Heart left ventricle (tissue), 16 donors: ENCODE measurements around the gene LMBR1. TPM values are rescaled to one million over a fixed set of nuclear protein-coding genes. Genes with fewer than 3 reads are reported as not detected.
"Not testable (repeated sequence)": the region's sequence is repeated elsewhere in the genome, so short reads cannot be mapped to it uniquely, and the experiment has no call there.

Source experiments
- ATAC-seq, 4 donors: fragments of 200-7000 bp; cut with Tn5 transposase; one replicate each; pipeline ENCODE4 v1.9.1; 2020 to 2022; ENCODE audit warnings: moderate library complexity in 4 of 4, mild to moderate bottlenecking in 3 of 4, moderate number of reproducible peaks in 1 of 4
- DNase-seq, 5 donors: peaks; one replicate each; pipeline ENCODE4 v3.0.0-alpha.2; 2020
- H3K27ac ChIP-seq, 12 donors: fragments of 200-600 bp; sonication (generic) in 4 of 12; one replicate each; pipeline versions ENCODE4 v1.5.0 to v1.8.0; 2016 to 2022; ENCODE audit warnings: mild to moderate bottlenecking in 2 of 12
- H3K27me3 ChIP-seq, 9 donors: fragments of 200-600 bp; sonication (generic) in 2 of 9; one replicate each; pipeline versions ENCODE4 v1.5.1 to v1.8.0; 2016 to 2022; ENCODE audit warnings: mild to moderate bottlenecking in 3 of 9
- H3K36me3 ChIP-seq, 9 donors: fragments of 200-600 bp; sonication (generic) in 2 of 9; one replicate each; pipeline versions ENCODE4 v1.5.0 to v1.8.0; 2018 to 2022; ENCODE audit warnings: mild to moderate bottlenecking in 2 of 9
- H3K4me1 ChIP-seq, 12 donors: fragments of 200-600 bp; sonication (generic) in 4 of 12; one replicate each; pipeline versions ENCODE4 v1.5.0 to v1.8.0; 2016 to 2022; ENCODE audit warnings: mild to moderate bottlenecking in 3 of 12
- H3K4me3 ChIP-seq, 12 donors: fragments of 200-600 bp; sonication (generic) in 4 of 12; one replicate each; pipeline versions ENCODE4 v1.5.0 to v1.8.0; 2017 to 2022; ENCODE audit warnings: mild to moderate bottlenecking in 9 of 12, moderate library complexity in 4 of 12
- H3K9me3 ChIP-seq, 12 donors: fragments of 200-600 bp; sonication (generic) in 4 of 12; one replicate each; pipeline versions ENCODE4 v1.5.0 to v1.8.0; 2016 to 2022; ENCODE audit warnings: mild to moderate bottlenecking in 1 of 12
- POLR2A ChIP-seq, 2 donors: fragments of 450-650 bp; IDR thresholded peaks; one replicate each; pipeline ENCODE4 v1.6.1; 2017; ENCODE audit warnings: antibody characterized with exemption in 2 of 2, mild to moderate bottlenecking in 2 of 2, moderate library complexity in 2 of 2
- WGBS, 4 donors: extraction: QIAGEN DNeasy Blood & Tissue Kit in 2 of 4; methylation state at CpG; one replicate each; pipeline versions ENCODE4 v1.1.5 to v1.1.7; 2013 to 2018; 5-methylcytosine and 5-hydroxymethylcytosine counted together
- intact Hi-C, 10 donors: fragments of 100-400 bp; cut with DNase I; formaldehyde crosslinking; loops; one replicate each; pipeline versions ENCODE4 v1.11.1 to v1.14.2; 2022
- polyA plus RNA-seq, 2 donors: library from polyadenylated mRNA; stranded (reverse); fragments of 200-250 nt; gene quantifications; one replicate each; pipeline ENCODE4 v1.2.3, GENCODE V29; 2013
- total RNA-seq, 9 donors: library from RNA; depleted of rRNA in 2 of 9; stranded (reverse); fragments of >200 nt in 2 of 9; fragmentation: NEBNext Ultra II Directional in 3 of 9; extraction: Animal tissue kit (Norgen Biotek cat#: 25700) in 3 of 9; gene quantifications; one replicate each; pipeline versions ENCODE4 v1.1.0 to v1.2.4, GENCODE V29; 2016 to 2023
- TF ChIP-seq, protein P1 (sequence below), 12 donors: fragments of 200-600 bp; sonication (generic) in 4 of 12; IDR thresholded peaks; one replicate each; pipeline versions ENCODE4 v1.5.0 to v1.8.0; 2018 to 2022; ENCODE audit warnings: antibody characterized with exemption in 12 of 12, mild to moderate bottlenecking in 5 of 12
- donor health status: ischemic (EF 13 %, LVEDD 7.1; RV severe dilation, severe dysfunction).
- donor health status: healthy with polysubstance abuse.
- donor health status: DM: no; HTN: yes; CAD: no.
- donor health status: DM: no; HTN: no; CAD: no.
- donor health status: ischemic (EF 25% LVEDD 6.9; RV normal size, moderate dysfunction).
- donor health status: ischemic (EF 25% LVEDD 5.7; RV mildly dilated, moderate dysfunction).
- donor health status: healthy.
- donor health status: DM: yes; HTN: yes; CAD: no.
- donor health status: ischemic (EF 35%, LVEDD 5.7; RV mildly dilated, moderate dysfunction).
- donor health status: nonischemic (EF 11% LVEDD 7.7; RV severe dilation, severe dysfunction).
- donor health status: DM: yes; HTN: yes; CAD: no.
- donor health status: PGD.
- donor health status: ischemic (EF 29% LVEDD 5.4; RV normal size, mild dysfunction).
- donor health status: nonischemic (EF 23%, LVEDD 6.1; RV moderate dilation, normal function).

Gene LMBR1
- total and polyA plus RNA-seq, 11 donors = 5.8 to 51.9 (median 37.1) TPM

GRCh38 chr7:156920076-156920475 lies 27.1 kb upstream of the LMBR1 start:
- H3K4me3 ChIP-seq = no peak overlapping the region
- intact Hi-C loops = no loop called here
- H3K4me1 ChIP-seq = peaks cover 0 to 4% (median 0%) of the 10 kb centered on the region in 12 donors
- ATAC-seq (no peak), DNase-seq (no peak)
- no peak overlapping the region for H3K27ac ChIP-seq
- TF ChIP-seq, protein P1, sequence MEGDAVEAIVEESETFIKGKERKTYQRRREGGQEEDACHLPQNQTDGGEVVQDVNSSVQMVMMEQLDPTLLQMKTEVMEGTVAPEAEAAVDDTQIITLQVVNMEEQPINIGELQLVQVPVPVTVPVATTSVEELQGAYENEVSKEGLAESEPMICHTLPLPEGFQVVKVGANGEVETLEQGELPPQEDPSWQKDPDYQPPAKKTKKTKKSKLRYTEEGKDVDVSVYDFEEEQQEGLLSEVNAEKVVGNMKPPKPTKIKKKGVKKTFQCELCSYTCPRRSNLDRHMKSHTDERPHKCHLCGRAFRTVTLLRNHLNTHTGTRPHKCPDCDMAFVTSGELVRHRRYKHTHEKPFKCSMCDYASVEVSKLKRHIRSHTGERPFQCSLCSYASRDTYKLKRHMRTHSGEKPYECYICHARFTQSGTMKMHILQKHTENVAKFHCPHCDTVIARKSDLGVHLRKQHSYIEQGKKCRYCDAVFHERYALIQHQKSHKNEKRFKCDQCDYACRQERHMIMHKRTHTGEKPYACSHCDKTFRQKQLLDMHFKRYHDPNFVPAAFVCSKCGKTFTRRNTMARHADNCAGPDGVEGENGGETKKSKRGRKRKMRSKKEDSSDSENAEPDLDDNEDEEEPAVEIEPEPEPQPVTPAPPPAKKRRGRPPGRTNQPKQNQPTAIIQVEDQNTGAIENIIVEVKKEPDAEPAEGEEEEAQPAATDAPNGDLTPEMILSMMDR (IDR thresholded peaks at IDR 0.05) = no peak
- no peak for TF ChIP-seq POLR2A (IDR thresholded peaks at IDR 0.05)
- 73 to 79% (median 74%) methylated on average over 5 of the region's 5 CpGs for WGBS, 4 donors
- peaks cover 0 to 23% (median 0%) of the 10 kb centered on the region in 9 donors for H3K27me3 ChIP-seq
- no peaks in the 10 kb centered on the region for H3K36me3 ChIP-seq
- no peaks in the 10 kb centered on the region for H3K9me3 ChIP-seq

GRCh38 chr7:156919132-156919713 lies 26.2 kb upstream of the LMBR1 start:
- intact Hi-C loops = no loop called here
- Histone ChIP-seq H3K27ac (no peak overlapping the region), H3K4me3 (no peak overlapping the region), H3K9me3 (no peaks in the 10 kb centered on the region), H3K36me3 (no peaks in the 10 kb centered on the region), H3K4me1 (peaks cover 0 to 4% (median 0%) of the 10 kb centered on the region in 12 donors), H3K27me3 (peaks cover 0 to 23% (median 0%) of the 10 kb centered on the region in 9 donors)
- no peak for ATAC-seq
- DNase-seq = no peak
- 86 to 90% (median 88%) methylated on average over 19 of the region's 19 CpGs for WGBS, 4 donors
- no peak for TF ChIP-seq POLR2A (IDR thresholded peaks at IDR 0.05)
- TF ChIP-seq, protein P1 (IDR thresholded peaks at IDR 0.05) = no peak

DNA sequence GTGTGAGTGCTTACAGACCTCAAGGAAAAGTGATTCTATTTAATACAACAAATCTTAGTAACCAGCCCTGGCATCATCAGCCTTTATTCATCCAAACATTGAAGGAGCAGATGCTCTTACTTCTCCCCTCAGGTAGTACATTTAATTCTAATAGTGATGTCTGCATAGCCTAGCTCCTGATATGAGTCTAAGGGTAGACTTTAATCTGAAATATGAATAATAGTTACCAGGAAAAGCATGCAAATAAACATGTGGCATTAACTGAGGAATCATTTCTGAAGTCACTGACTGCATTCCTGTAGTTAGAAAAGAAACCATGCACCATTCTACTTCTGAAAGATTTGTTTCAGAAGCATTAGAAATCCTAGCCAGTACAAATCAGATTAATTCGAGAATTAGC lies 25.7 kb upstream of the LMBR1 start:
- no peak for ATAC-seq
- H3K4me1 ChIP-seq = peaks cover 0 to 4% (median 0%) of the 10 kb centered on the region in 12 donors
- TF ChIP-seq, protein P1 (IDR thresholded peaks at IDR 0.05) = no peak
- no peaks in the 10 kb centered on the region for H3K9me3 ChIP-seq
- 58 to 63% (median 58%) methylated on average over 1 of the region's 1 CpG for WGBS, 4 donors
- no peaks in the 10 kb centered on the region for H3K36me3 ChIP-seq
- no peak overlapping the region for H3K4me3 ChIP-seq
- peaks cover 0 to 23% (median 0%) of the 10 kb centered on the region in 9 donors for H3K27me3 ChIP-seq
- no peak overlapping the region for H3K27ac ChIP-seq
- intact Hi-C loops = no loop called here
- DNase-seq = no peak

- H3K4me3 ChIP-seq, H3K4me1 ChIP-seq, ATAC-seq, H3K27me3 ChIP-seq, H3K9me3 ChIP-seq, DNase-seq, H3K27ac ChIP-seq, H3K36me3 ChIP-seq: not testable (repeated sequence)
- intact Hi-C loops = loop anchor here in 5 of 10 donors (5.0 to 10.0 kb wide), 2 partner anchors 38 to 335 kb away; partner anchors contain the start of gene NOM1 (in 4 of the 5)
- WGBS, 4 donors = 70 to 91% (median 82%) methylated on average over 3 of the region's 3 CpGs
Observed at GRCh38 chr7:156909574-156910252, 16.7 kb upstream of the LMBR1 start.
